Fibroblast of pulmonary artery (primary cell): ENCODE results near the gene HMCN1.

Experiments
- DNase-seq: peaks from one replicate; pipeline ENCODE4 v3.0.0-alpha.2; 2010; ENCODE audit warnings: low read depth
- H3K4me3 ChIP-seq: replicated peaks from 2 replicates; pipeline ENCODE4 v1.5.1; 2011; ENCODE audit warnings: low read depth, mild to moderate bottlenecking, control low read depth, low read length, moderate library complexity
- CTCF ChIP-seq: IDR thresholded peaks from 2 replicates; pipeline ENCODE4 v1.5.1; 2011; ENCODE audit warnings: mild to moderate bottlenecking, control low read depth, low read length, inconsistent platforms; ENCODE audit errors: missing control alignments

The HMCN1 gene

GRCh38 chr1:185734929-185735700, 924 bp downstream of the HMCN1 start:
- peak; percentile 30 for DNase-seq
- no peak for TF ChIP-seq CTCF
- H3K4me3 ChIP-seq, result peak overlapping the region; percentile 58

- H3K4me3 ChIP-seq, result peak overlapping the region; percentile 58
- no peak for TF ChIP-seq CTCF
- DNase-seq, result peak; percentile 27
Measured at GRCh38 chr1:185735701-185736064, 1.5 kb downstream of the HMCN1 start.

- TF ChIP-seq CTCF, result no peak
Measured at GRCh38 chr1:185739967-185740366, 5.8 kb downstream of the HMCN1 start.

GRCh38 chr1:185741551-185741950, 7.4 kb downstream of the HMCN1 start:
- peak; percentile 53 for DNase-seq
- TF ChIP-seq CTCF, result no peak
- H3K4me3 ChIP-seq, result no peak overlapping the region

More at GRCh38 chr1:185739967-185740366, 5.8 kb downstream of the HMCN1 start:
- no peak for DNase-seq
- no peak overlapping the region for H3K4me3 ChIP-seq

- TF ChIP-seq CTCF, result no peak
- DNase-seq, result no peak
- H3K4me3 ChIP-seq, result no peak overlapping the region
Measured at GRCh38 chr1:185742403-185742802, 8.2 kb downstream of the HMCN1 start.

GRCh38 chr1:185745165-185745564, 11.0 kb downstream of the HMCN1 start:
- H3K4me3 ChIP-seq, result no peak overlapping the region
- DNase-seq, result no peak
- no peak for TF ChIP-seq CTCF

- DNase-seq, result no peak
- TF ChIP-seq CTCF, result no peak
Measured at GRCh38 chr1:185759061-185759460, 24.9 kb downstream of the HMCN1 start.

More at GRCh38 chr1:185759061-185759460, 24.9 kb downstream of the HMCN1 start:
- no peak overlapping the region for H3K4me3 ChIP-seq
